GM10266 (cell line): ENCODE measurements around the gene OTOG.

ENCODE experiments used
- DNase-seq: peaks from one replicate; pipeline ENCODE4 v3.0.0; 2012; ENCODE audit errors: extremely low spot score
- TF ChIP-seq, protein P1 (sequence below): IDR thresholded peaks from 2 replicates; pipeline ENCODE4 v1.5.1; 2012; ENCODE audit warnings: mild to moderate bottlenecking, low read depth; ENCODE audit not compliant: control insufficient read depth, insufficient read depth; ENCODE audit errors: missing control alignments

Gene OTOG

GRCh38 chr11:17526931-17527627, 20.0 kb upstream of the OTOG start:
- DNase-seq: no peak
- TF ChIP-seq, protein P1, sequence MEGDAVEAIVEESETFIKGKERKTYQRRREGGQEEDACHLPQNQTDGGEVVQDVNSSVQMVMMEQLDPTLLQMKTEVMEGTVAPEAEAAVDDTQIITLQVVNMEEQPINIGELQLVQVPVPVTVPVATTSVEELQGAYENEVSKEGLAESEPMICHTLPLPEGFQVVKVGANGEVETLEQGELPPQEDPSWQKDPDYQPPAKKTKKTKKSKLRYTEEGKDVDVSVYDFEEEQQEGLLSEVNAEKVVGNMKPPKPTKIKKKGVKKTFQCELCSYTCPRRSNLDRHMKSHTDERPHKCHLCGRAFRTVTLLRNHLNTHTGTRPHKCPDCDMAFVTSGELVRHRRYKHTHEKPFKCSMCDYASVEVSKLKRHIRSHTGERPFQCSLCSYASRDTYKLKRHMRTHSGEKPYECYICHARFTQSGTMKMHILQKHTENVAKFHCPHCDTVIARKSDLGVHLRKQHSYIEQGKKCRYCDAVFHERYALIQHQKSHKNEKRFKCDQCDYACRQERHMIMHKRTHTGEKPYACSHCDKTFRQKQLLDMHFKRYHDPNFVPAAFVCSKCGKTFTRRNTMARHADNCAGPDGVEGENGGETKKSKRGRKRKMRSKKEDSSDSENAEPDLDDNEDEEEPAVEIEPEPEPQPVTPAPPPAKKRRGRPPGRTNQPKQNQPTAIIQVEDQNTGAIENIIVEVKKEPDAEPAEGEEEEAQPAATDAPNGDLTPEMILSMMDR: no peak

- DNase-seq: no peak
- TF ChIP-seq, protein P1: no peak
Measured at GRCh38 chr11:17527628-17527995, 19.4 kb upstream of the OTOG start.

DNA sequence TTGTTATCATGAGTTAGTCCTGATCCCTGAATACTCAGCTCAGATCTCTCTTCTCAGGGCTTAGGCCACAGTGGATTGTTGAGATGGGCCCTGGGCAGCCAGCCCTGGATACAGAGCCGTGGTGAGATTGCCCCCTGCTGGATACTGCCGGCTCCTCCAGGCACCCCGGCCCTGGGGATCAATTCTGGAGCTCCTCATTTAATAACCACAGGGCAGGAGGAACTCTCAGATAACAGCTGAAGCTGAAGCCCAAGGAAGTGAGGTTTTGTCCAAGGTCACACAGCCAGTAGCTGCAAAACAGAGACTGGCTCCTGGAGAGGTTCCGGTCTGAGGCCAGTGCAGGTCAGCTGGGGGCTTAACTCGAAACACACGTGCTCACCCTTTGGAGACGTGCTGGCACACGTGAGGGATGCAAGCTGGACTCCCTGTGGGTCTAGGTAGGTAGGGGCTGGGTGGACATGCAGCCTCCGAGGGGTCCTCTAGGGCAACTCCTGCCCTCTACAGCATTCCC, 18.8 kb upstream of the OTOG start:
- TF ChIP-seq, protein P1: peak; percentile 68
- peak; percentile 77 for DNase-seq

- TF ChIP-seq, protein P1: no peak
- DNase-seq: no peak
Measured at GRCh38 chr11:17528906-17529843, 17.9 kb upstream of the OTOG start.

DNA sequence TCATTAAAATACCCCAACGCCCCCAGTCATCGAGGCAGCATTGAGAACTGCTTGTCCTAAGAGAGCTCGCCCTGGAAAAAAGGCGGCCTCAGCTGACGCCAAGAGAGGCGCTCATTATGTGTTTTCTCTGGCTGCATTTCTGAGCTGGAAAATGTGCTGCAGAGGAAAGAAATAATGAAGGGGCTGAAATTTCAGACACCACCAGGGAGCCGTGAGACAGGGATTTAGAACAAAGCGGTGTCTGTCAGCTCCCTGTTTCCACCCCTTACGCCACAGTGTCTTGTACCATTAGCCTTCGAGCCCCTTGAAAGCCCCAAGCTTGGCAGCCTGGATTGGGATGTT, 17.2 kb upstream of the OTOG start:
- TF ChIP-seq, protein P1: no peak
- no peak for DNase-seq

DNA sequence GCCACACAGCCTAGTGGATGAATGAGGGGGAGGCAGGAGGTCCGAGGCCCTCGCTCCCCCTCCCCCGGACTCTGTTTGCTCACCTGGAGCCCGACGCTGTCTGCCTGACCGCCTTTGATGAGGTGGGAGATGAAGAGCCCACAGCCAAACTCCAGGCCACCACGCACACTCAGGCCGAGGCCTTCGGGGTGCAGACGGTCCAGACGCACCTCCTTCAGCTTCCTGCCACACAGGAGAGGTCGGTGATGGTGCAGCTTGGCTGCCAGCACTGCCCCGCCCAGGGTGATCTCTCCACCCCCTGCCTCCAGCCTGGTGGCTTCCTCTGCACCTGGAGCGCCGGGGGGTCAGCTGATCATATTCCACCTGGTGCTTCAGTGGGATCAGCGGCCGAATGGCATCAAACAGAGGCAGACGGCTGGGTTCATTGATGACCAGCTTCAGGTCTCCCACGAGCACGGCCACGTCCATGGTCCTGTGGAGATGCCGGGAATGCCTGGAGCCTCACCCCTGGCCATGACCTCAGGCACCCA, 15.9 kb upstream of the OTOG start:
- TF ChIP-seq, protein P1: no peak
- DNase-seq: no peak

- TF ChIP-seq, protein P1: no peak
- DNase-seq: no peak
Measured at GRCh38 chr11:17531636-17532113, 15.4 kb upstream of the OTOG start.
